ENCODE data around the gene SUPT5H. TPM values are rescaled to one million over a fixed set of nuclear protein-coding genes. Genes with fewer than 3 reads are reported as not detected.

Gene SUPT5H
- total RNA-seq, 5 donors from 2014 or later (not counting 1 experiment from before 2014, with no cell fraction given), result 180 to 301 (median 194) TPM

- Histone ChIP-seq H3K4me1 (ENCODE audit: control insufficient read depth in 1 of 2, extremely low read depth in 1 of 2, insufficient read depth in 2 of 2, low read length in 2 of 2) (peaks cover 15 to 37% of the 10 kb centered on the region in 2 experiments), H3K36me3 (ENCODE audit: control insufficient read depth in 2 of 2, extremely low read depth in 1 of 2, insufficient read depth in 1 of 2, low read length in 1 of 2) (peaks cover 0 to 32% of the 10 kb centered on the region in 2 donors), H3K27ac (ENCODE audit: low read length) (peak within 1 kb of the TSS; percentile 85), H3K4me3 (ENCODE audit: control insufficient read depth in 1 of 2, extremely low read depth in 1 of 2, low read length in 1 of 2) (peak within 1 kb of the TSS; percentile 67 to 75), H3K9me3 (no peaks in the 10 kb centered on the region), H3K27me3 (replicated peaks in 1 of 2; ENCODE audit: control insufficient read depth in 2 of 2, extremely low read depth in 1 of 2, insufficient read depth in 2 of 2, low read length in 1 of 2) (no peaks in the 10 kb centered on the region)
- Mint-ChIP-seq H3K36me3 (peaks cover 22% of the 10 kb centered on the region), H3K4me3 (peak within 1 kb of the TSS; percentile 98 to 99 (median 99)), H3K27ac (peak within 1 kb of the TSS; percentile 98 to 100), H3K4me1 (peaks cover 43 to 54% (median 50%) of the 10 kb centered on the region in 3 donors), H3K27me3 (no peaks in the 10 kb centered on the region), H3K9me3 (no peaks in the 10 kb centered on the region)
- DNase-seq (peak; percentile 97 to 99 (median 98)), ATAC-seq (replicated peaks in 1 of 4) (peak; percentile 95 to 97 (median 96))
- WGBS (ENCODE audit: insufficient coverage), result under 1% methylated on average over 48 of the region's 61 CpGs
- ChIA-PET CTCF (interaction anchor here in 1 of 2 donors (0.8 to 1.8 kb wide), 15 partner anchors 9 to 666 kb away, joined by 3 to 12 read pairs (median 3); partner anchors contain the start of genes PLEKHG2, PSMC4, SAMD4B and SUPT5H), POLR2A (interaction anchor here (0.5 to 1.7 kb wide), 24 partner anchors 9 to 1658 kb away, joined by 3 to 57 read pairs (median 4); partner anchors contain the start of genes MED29 (in 2 of the 2), PAF1 (in 2 of the 2), SUPT5H (in 2 of the 2) and FAM98C (in 1 of the 2))
These were observed 9.7 kb upstream of the SUPT5H start, which contains the start of gene RPS16 for GRCh38 chr19:39435499-39436349. TSS of gene RPS16 (minus strand) at chr19:39435949. CDS start at chr19:39435895, 54 bp downstream.

DNA sequence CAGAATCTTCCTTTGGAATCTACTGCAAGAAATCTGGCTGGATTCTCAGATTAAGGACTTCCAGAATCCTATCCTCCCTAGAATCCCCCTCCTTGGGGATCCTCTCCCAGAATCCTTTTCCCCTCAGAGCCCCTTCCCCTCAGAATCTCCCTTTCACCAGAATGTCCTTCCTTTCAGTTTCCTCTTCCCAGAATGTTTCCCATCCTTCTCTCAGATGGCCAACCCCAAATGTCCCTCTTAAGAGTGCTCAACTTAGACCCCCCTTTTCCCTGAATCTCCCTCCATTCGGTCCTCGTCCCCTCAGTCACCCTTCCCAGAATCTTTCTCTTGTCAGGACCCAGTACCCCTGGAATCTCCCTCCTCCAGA is 9.0 kb upstream of the SUPT5H start:
- Histone ChIP-seq H3K27me3 (replicated peaks in 1 of 2; ENCODE audit: control insufficient read depth in 2 of 2, extremely low read depth in 1 of 2, insufficient read depth in 2 of 2, low read length in 1 of 2) (no peaks in the 10 kb centered on the region), H3K4me1 (ENCODE audit: control insufficient read depth in 1 of 2, extremely low read depth in 1 of 2, insufficient read depth in 2 of 2, low read length in 2 of 2) (peaks cover 15 to 31% of the 10 kb centered on the region in 2 experiments), H3K27ac (ENCODE audit: low read length) (peak overlapping the region; percentile 85), H3K4me3 (ENCODE audit: control insufficient read depth in 1 of 2, extremely low read depth in 1 of 2, low read length in 1 of 2) (peak overlapping the region; percentile 67 to 75), H3K9me3 (no peaks in the 10 kb centered on the region), H3K36me3 (ENCODE audit: control insufficient read depth in 2 of 2, extremely low read depth in 1 of 2, insufficient read depth in 1 of 2, low read length in 1 of 2) (peaks cover 0 to 32% of the 10 kb centered on the region in 2 donors)
- POLR2A ChIA-PET, result interaction anchor here (0.5 to 1.7 kb wide), 19 partner anchors 9 to 1659 kb away, joined by 3 to 57 read pairs (median 5); partner anchors contain the start of genes MED29 (in 2 of the 2), PAF1 (in 2 of the 2), SUPT5H (in 2 of the 2) and FAM98C (in 1 of the 2)
- Mint-ChIP-seq H3K4me3 (peak overlapping the region; percentile 98 to 99 (median 99)), H3K36me3 (peaks cover 22% of the 10 kb centered on the region), H3K4me1 (peaks cover 44 to 48% (median 45%) of the 10 kb centered on the region in 3 donors), H3K27ac (peak overlapping the region; percentile 98 to 100), H3K9me3 (no peaks in the 10 kb centered on the region), H3K27me3 (no peaks in the 10 kb centered on the region)
- ATAC-seq (replicated peaks in 1 of 4) (no peak), DNase-seq (no peak)
- CTCF ChIA-PET, result interaction anchor here in 1 of 2 donors (0.8 to 1.8 kb wide), 14 partner anchors 9 to 666 kb away, joined by 3 to 12 read pairs (median 3); partner anchors contain the start of genes PLEKHG2, PSMC4, SAMD4B and SUPT5H
- WGBS (ENCODE audit: insufficient coverage), result 31% methylated on average over 2 of the region's 2 CpGs

- DNase-seq, result no peak
- Histone ChIP-seq H3K27me3 (replicated peaks in 1 of 2; ENCODE audit: control insufficient read depth in 2 of 2, extremely low read depth in 1 of 2, insufficient read depth in 2 of 2, low read length in 1 of 2) (no peaks in the 10 kb centered on the region), H3K4me3 (ENCODE audit: control insufficient read depth in 1 of 2, extremely low read depth in 1 of 2, low read length in 1 of 2) (no peak overlapping the region), H3K27ac (ENCODE audit: low read length) (no peak overlapping the region), H3K9me3 (no peaks in the 10 kb centered on the region), H3K36me3 (ENCODE audit: control insufficient read depth in 2 of 2, extremely low read depth in 1 of 2, insufficient read depth in 1 of 2, low read length in 1 of 2) (peaks cover 0 to 14% of the 10 kb centered on the region in 2 donors), H3K4me1 (ENCODE audit: control insufficient read depth in 1 of 2, extremely low read depth in 1 of 2, insufficient read depth in 2 of 2, low read length in 2 of 2) (peaks cover 15 to 29% of the 10 kb centered on the region in 2 experiments)
- Mint-ChIP-seq H3K4me3 (no peak overlapping the region), H3K27me3 (no peaks in the 10 kb centered on the region), H3K9me3 (no peaks in the 10 kb centered on the region), H3K4me1 (peaks cover 33 to 41% (median 37%) of the 10 kb centered on the region in 3 donors), H3K27ac (no peak overlapping the region), H3K36me3 (peaks cover 11% of the 10 kb centered on the region)
- CTCF ChIA-PET, result interaction anchor here in 1 of 2 donors (1.0 to 1.4 kb wide), 2 partner anchors 94 to 95 kb away, joined by 3 to 6 read pairs; partner anchors contain the start of gene EID2B
- POLR2A ChIA-PET, result interaction anchor here in 1 of 2 donors (0.6 kb wide), 1 partner anchor 60 kb away, joined by 3 read pairs; the partner anchor contains the start of gene DLL3
- no peak for ATAC-seq (replicated peaks in 1 of 4)
- 91% methylated on average over 3 of the region's 9 CpGs for WGBS (ENCODE audit: insufficient coverage)
These were observed 7.0 kb upstream of the SUPT5H start for GRCh38 chr19:39438270-39438934.

DNA sequence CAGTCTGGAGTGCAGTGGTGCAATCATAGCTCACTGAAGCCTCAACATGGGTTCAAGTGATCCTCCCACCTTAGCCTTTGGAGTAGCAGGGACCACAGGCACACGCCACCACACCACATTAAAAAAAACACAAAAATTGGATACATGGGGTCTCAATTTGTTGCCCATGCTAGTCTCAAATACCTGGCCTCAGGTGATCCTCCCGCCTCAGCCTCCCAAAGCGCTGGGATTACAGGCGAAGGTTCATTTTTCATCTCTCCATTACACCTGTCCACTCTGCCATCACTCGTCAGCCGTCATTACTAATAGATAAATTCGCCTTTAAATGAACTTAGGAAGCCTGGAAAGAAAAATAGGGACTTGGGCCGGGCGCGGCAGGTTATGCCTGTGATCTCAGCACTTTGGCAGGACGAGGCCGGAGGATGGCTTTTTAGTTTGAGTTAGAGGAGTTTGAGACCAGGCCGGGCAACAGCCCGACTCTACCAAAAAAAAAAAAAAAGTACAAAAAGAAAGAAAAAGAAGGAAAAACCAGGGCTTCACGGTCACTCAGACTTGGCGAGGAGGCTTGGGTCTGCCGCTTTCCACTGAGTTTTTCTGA is 685 bp upstream of the SUPT5H start:
- no peak for DNase-seq
- Mint-ChIP-seq H3K27ac (peak overlapping the region; percentile 94 to 97), H3K9me3 (no peaks in the 10 kb centered on the region), H3K4me1 (peaks cover 50 to 58% (median 55%) of the 10 kb centered on the region in 3 donors), H3K4me3 (peak overlapping the region; percentile 94 to 96 (median 96)), H3K27me3 (no peaks in the 10 kb centered on the region), H3K36me3 (peaks cover 22% of the 10 kb centered on the region)
- no peak for ATAC-seq (replicated peaks in 1 of 4)
- ChIA-PET CTCF (interaction anchor here in 1 of 2 donors (0.6 to 1.4 kb wide), 3 partner anchors 9 to 1160 kb away, joined by 4 to 12 read pairs (median 5); partner anchors contain the start of gene RPS16), POLR2A (interaction anchor here (0.6 to 3.7 kb wide), 3 partner anchors 9 to 10 kb away, joined by 3 to 57 read pairs (median 7); partner anchors contain the start of gene RPS16 (in 2 of the 2))
- Histone ChIP-seq H3K4me1 (ENCODE audit: control insufficient read depth in 1 of 2, extremely low read depth in 1 of 2, insufficient read depth in 2 of 2, low read length in 2 of 2) (peaks cover 11 to 55% of the 10 kb centered on the region in 2 experiments), H3K4me3 (ENCODE audit: control insufficient read depth in 1 of 2, extremely low read depth in 1 of 2, low read length in 1 of 2) (peak overlapping the region; percentile 96 to 99), H3K36me3 (ENCODE audit: control insufficient read depth in 2 of 2, extremely low read depth in 1 of 2, insufficient read depth in 1 of 2, low read length in 1 of 2) (peaks cover 0 to 8% of the 10 kb centered on the region in 2 donors), H3K27ac (ENCODE audit: low read length) (peak overlapping the region; percentile 91), H3K27me3 (replicated peaks in 1 of 2; ENCODE audit: control insufficient read depth in 2 of 2, extremely low read depth in 1 of 2, insufficient read depth in 2 of 2, low read length in 1 of 2) (no peaks in the 10 kb centered on the region), H3K9me3 (no peaks in the 10 kb centered on the region)
- whole genome bisulfite sequencing (ENCODE audit: insufficient coverage), result 13% methylated on average over 4 of the region's 17 CpGs

DNA sequence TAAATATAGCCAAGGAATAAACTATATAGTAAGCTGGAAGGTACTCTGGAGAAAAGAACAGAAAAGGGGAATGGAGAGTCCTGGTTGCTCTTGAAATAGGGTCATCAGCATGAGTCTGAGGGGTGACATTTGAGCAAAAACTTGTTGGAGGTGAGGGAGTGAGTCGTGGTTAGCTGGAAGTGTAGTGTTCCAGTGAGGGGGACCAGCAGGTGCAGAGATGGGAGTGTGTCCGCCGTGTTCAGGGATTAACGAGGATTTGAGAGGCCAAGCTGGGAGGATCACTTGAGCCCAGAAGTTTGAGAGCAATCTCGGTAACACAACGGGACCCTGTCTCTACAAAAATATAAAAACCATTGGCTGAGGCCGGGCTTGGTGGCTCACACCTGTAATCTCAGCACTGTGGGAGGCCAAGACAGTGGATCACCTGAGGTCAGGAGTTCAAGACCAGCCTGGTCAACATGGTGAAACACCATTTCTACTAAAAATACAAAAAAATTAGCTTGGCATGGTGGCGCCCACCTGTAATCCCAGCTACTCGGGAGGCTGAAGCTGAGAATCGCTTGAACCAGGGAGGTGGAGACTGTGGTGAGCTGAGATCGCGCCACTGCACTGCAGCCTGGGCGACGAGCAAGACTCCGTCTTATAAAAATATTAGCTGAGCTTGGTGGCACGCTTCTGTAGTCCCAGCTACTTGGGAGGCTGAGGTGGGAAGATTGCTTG is 1.1 kb downstream of the SUPT5H start:
- ChIA-PET CTCF (interaction anchor here (0.6 to 0.9 kb wide), 2 partner anchors 11 to 27 kb away, joined by 3 read pairs; partner anchors contain the start of gene RPS16 (in 1 of the 2)), POLR2A (interaction anchor here (0.6 to 3.7 kb wide), 3 partner anchors 11 to 104 kb away, joined by 3 to 57 read pairs (median 5); partner anchors contain the start of genes RPS16 (in 1 of the 2) and SAMD4B (in 1 of the 2))
- ATAC-seq (replicated peaks in 1 of 4) (no peak), DNase-seq (no peak)
- H3K27me3 Mint-ChIP-seq, result no peaks in the 10 kb centered on the region
- H3K4me3 Mint-ChIP-seq, result peak overlapping the region; percentile 94 to 96 (median 96)
- peaks cover 11 to 69% of the 10 kb centered on the region in 2 experiments for H3K4me1 ChIP-seq (ENCODE audit: control insufficient read depth in 1 of 2, extremely low read depth in 1 of 2, insufficient read depth in 2 of 2, low read length in 2 of 2)
- H3K27ac Mint-ChIP-seq, result peak overlapping the region; percentile 94 to 97
- 67% methylated on average over 14 of the region's 16 CpGs for WGBS (ENCODE audit: insufficient coverage)
- peaks cover 0 to 9% of the 10 kb centered on the region in 2 donors for H3K36me3 ChIP-seq (ENCODE audit: control insufficient read depth in 2 of 2, extremely low read depth in 1 of 2, insufficient read depth in 1 of 2, low read length in 1 of 2)
- H3K4me1 Mint-ChIP-seq, result peaks cover 60 to 65% (median 61%) of the 10 kb centered on the region in 3 donors
- peak overlapping the region; percentile 91 for H3K27ac ChIP-seq (ENCODE audit: low read length)
- peaks cover 27% of the 10 kb centered on the region for H3K36me3 Mint-ChIP-seq
- H3K27me3 ChIP-seq (replicated peaks in 1 of 2; ENCODE audit: control insufficient read depth in 2 of 2, extremely low read depth in 1 of 2, insufficient read depth in 2 of 2, low read length in 1 of 2), result no peaks in the 10 kb centered on the region
- no peaks in the 10 kb centered on the region for H3K9me3 Mint-ChIP-seq
- H3K4me3 ChIP-seq (ENCODE audit: control insufficient read depth in 1 of 2, extremely low read depth in 1 of 2, low read length in 1 of 2), result peak overlapping the region; percentile 96 to 99
- H3K9me3 ChIP-seq, result no peaks in the 10 kb centered on the region
